Neuronal stem cell (in vitro differentiated cells): ENCODE data around the gene GABBR2.

Experiments
- DNase-seq: peaks from one replicate; pipeline ENCODE4 v3.0.0-alpha.2; 2013; ENCODE audit warnings: low spot score
- H2AFZ ChIP-seq: one replicate; pipeline ENCODE4 v1.6.1; 2013; ENCODE audit warnings: mild to moderate bottlenecking, low read length, inconsistent platforms
- H2AK5ac ChIP-seq: 2 replicates; pipeline ENCODE4 v1.6.1; 2013; ENCODE audit warnings: low read depth, mild to moderate bottlenecking, inconsistent platforms, low read length, moderate library complexity, mixed read lengths
- H2BK120ac ChIP-seq: 2 replicates; pipeline ENCODE4 v1.6.1; 2013; ENCODE audit warnings: low read depth, mild to moderate bottlenecking, inconsistent platforms, low read length, moderate library complexity, mixed read lengths
- H2BK12ac ChIP-seq: one replicate; pipeline ENCODE4 v1.6.1; 2013; ENCODE audit warnings: low read length, inconsistent platforms
- H2BK15ac ChIP-seq: 2 replicates; pipeline ENCODE4 v1.6.1; 2013; ENCODE audit warnings: mild to moderate bottlenecking, low read length, inconsistent platforms, mixed read lengths
- H2BK5ac ChIP-seq: one replicate; pipeline ENCODE4 v1.6.1; 2013; ENCODE audit warnings: inconsistent platforms, mild to moderate bottlenecking, low read length, moderate library complexity
- H3K14ac ChIP-seq: one replicate; pipeline ENCODE4 v1.6.1; 2013; ENCODE audit warnings: low read length, inconsistent platforms
- H3K18ac ChIP-seq: 2 replicates; pipeline ENCODE4 v1.6.1; 2013; ENCODE audit warnings: low read length, inconsistent platforms
- H3K23ac ChIP-seq: 2 replicates; pipeline ENCODE4 v1.6.1; 2013; ENCODE audit warnings: low read depth, mild to moderate bottlenecking, mixed read lengths, low read length, inconsistent platforms; ENCODE audit not compliant: poor library complexity
- H3K27ac ChIP-seq: replicated peaks from 3 replicates; pipeline ENCODE4 v1.5.1; 2013; ENCODE audit warnings: low read length, inconsistent platforms
- H3K27me3 ChIP-seq, 3 experiments: 2 replicates each; pipeline ENCODE4 v1.6.1; 2013; ENCODE audit warnings: low read length in 3 of 3, mild to moderate bottlenecking in 2 of 3, inconsistent platforms in 1 of 3, low read depth in 1 of 3, mixed read lengths in 1 of 3, moderate library complexity in 1 of 3; ENCODE audit not compliant: control insufficient read depth in 3 of 3, insufficient read depth in 3 of 3
- H3K36me3 ChIP-seq, 2 donors: replicated peaks in 1 of 2; 2 replicates each; pipeline ENCODE4 v1.6.1; 2013; ENCODE audit warnings: low read length in 2 of 2; ENCODE audit not compliant: control insufficient read depth in 2 of 2, insufficient read depth in 2 of 2
- H3K4ac ChIP-seq: 2 replicates; pipeline ENCODE4 v1.6.1; 2013; ENCODE audit warnings: inconsistent platforms, mild to moderate bottlenecking, low read length, moderate library complexity
- H3K4me1 ChIP-seq, 2 donors: 1 replicate in 1 of 2; 2 replicates in 1 of 2; pipeline ENCODE4 v1.6.1; 2013; ENCODE audit warnings: low read length in 2 of 2, low read depth in 1 of 2; ENCODE audit not compliant: control insufficient read depth in 2 of 2, insufficient read depth in 1 of 2
- H3K4me2 ChIP-seq: one replicate; pipeline ENCODE4 v1.6.1; 2013; ENCODE audit warnings: mild to moderate bottlenecking, low read length, inconsistent platforms; ENCODE audit not compliant: insufficient read depth, poor library complexity, severe bottlenecking
- H3K4me3 ChIP-seq, 2 donors: 2 replicates each; pipeline ENCODE4 v1.5.1; 2013; ENCODE audit warnings: low read length in 2 of 2, mild to moderate bottlenecking in 2 of 2, inconsistent platforms in 1 of 2, moderate library complexity in 1 of 2
- H3K79me1 ChIP-seq: one replicate; pipeline ENCODE4 v1.6.1; 2013; ENCODE audit warnings: low read depth, mild to moderate bottlenecking, inconsistent platforms, low read length, moderate library complexity
- H3K9ac ChIP-seq: one replicate; pipeline ENCODE4 v1.6.1; 2013; ENCODE audit warnings: mild to moderate bottlenecking, low read depth, low read length, inconsistent platforms; ENCODE audit not compliant: poor library complexity
- H3K9me3 ChIP-seq, 2 donors: replicated peaks in 1 of 2; 2 replicates each; pipeline versions ENCODE3 to v1.6.1; 2013; ENCODE audit warnings: low read length in 2 of 2, mild to moderate bottlenecking in 2 of 2, inconsistent platforms in 1 of 2, low read depth in 1 of 2, mixed read lengths in 1 of 2, moderate library complexity in 1 of 2; ENCODE audit not compliant: control insufficient read depth in 2 of 2, insufficient read depth in 1 of 2
- H4K8ac ChIP-seq: one replicate; pipeline ENCODE4 v1.6.1; 2013; ENCODE audit warnings: low read depth, mild to moderate bottlenecking, inconsistent platforms, low read length, moderate library complexity
- H4K91ac ChIP-seq: one replicate; pipeline ENCODE4 v1.6.1; 2013; ENCODE audit warnings: low read length, low read depth, mild to moderate bottlenecking, inconsistent platforms; ENCODE audit not compliant: poor library complexity
- WGBS, 2 donors: extraction: QIAGEN DNeasy Blood & Tissue Kit; methylation state at CpG; one replicate each; pipeline ENCODE4 v1.1.7; 2013; ENCODE audit warnings: missing lambda C conversion rate in 2 of 2, mixed read lengths in 1 of 2; ENCODE audit not compliant: insufficient read length in 2 of 2, insufficient replicate concordance in 1 of 2; ENCODE audit errors: extremely low coverage in 2 of 2; 5-methylcytosine and 5-hydroxymethylcytosine counted together

Gene GABBR2

GRCh38 chr9:98615633-98616032 lies 93.1 kb downstream of the GABBR2 start:
- no peak overlapping the region for H2AK5ac ChIP-seq
- no peak overlapping the region for H4K91ac ChIP-seq
- peaks cover 0 to under 1% (median 0%) of the 10 kb centered on the region in 3 experiments for H3K27me3 ChIP-seq
- no peak overlapping the region for H2BK120ac ChIP-seq
- H2BK12ac ChIP-seq = no peak overlapping the region
- peaks cover 0 to 2% of the 10 kb centered on the region in 2 donors for H3K9me3 ChIP-seq
- no peaks in the 10 kb centered on the region for H3K36me3 ChIP-seq
- no peak overlapping the region for H2BK5ac ChIP-seq
- no peak overlapping the region for H2AFZ ChIP-seq
- H3K27ac ChIP-seq = no peak overlapping the region
- no peak overlapping the region for H3K23ac ChIP-seq
- no peak overlapping the region for H3K18ac ChIP-seq
- no peak overlapping the region for H4K8ac ChIP-seq
- H3K14ac ChIP-seq = no peak overlapping the region
- WGBS, 2 donors = no CpG with 5 or more reads among the region's 2 CpGs
- H3K4ac ChIP-seq = no peak overlapping the region
- H3K4me2 ChIP-seq = no peak overlapping the region
- DNase-seq = no peak
- no peaks in the 10 kb centered on the region for H3K79me1 ChIP-seq
- no peak overlapping the region for H2BK15ac ChIP-seq
- no peak overlapping the region for H3K4me3 ChIP-seq
- no peak overlapping the region for H3K9ac ChIP-seq
- peaks cover 0 to 3% of the 10 kb centered on the region in 2 donors for H3K4me1 ChIP-seq

GRCh38 chr9:98614941-98615340 lies 93.8 kb downstream of the GABBR2 start:
- Histone ChIP-seq H3K79me1 (no peaks in the 10 kb centered on the region), H2AFZ (no peak overlapping the region), H3K27me3 (no peaks in the 10 kb centered on the region), H2BK5ac (no peak overlapping the region), H3K4me1 (peaks cover 0 to 3% of the 10 kb centered on the region in 2 donors), H3K4me3 (no peak overlapping the region), H3K18ac (no peak overlapping the region), H2AK5ac (no peak overlapping the region), H3K23ac (no peak overlapping the region), H4K91ac (no peak overlapping the region), H2BK12ac (no peak overlapping the region), H3K9ac (no peak overlapping the region), H3K14ac (no peak overlapping the region), H3K27ac (no peak overlapping the region), H2BK15ac (no peak overlapping the region), H3K9me3 (peaks cover 0 to 2% of the 10 kb centered on the region in 2 donors), H3K4me2 (no peak overlapping the region), H2BK120ac (no peak overlapping the region), H4K8ac (no peak overlapping the region), H3K4ac (no peak overlapping the region), H3K36me3 (no peaks in the 10 kb centered on the region)
- DNase-seq = no peak
- WGBS, 2 donors = no CpG with 5 or more reads among the region's 2 CpGs

- no peak overlapping the region for H3K23ac ChIP-seq
- WGBS, 2 donors = no CpG with 5 or more reads among the region's 6 CpGs
- peaks cover 0 to 3% of the 10 kb centered on the region in 2 donors for H3K4me1 ChIP-seq
- H3K27ac ChIP-seq = no peak overlapping the region
- H3K14ac ChIP-seq = no peak overlapping the region
- H3K18ac ChIP-seq = no peak overlapping the region
- no peaks in the 10 kb centered on the region for H3K79me1 ChIP-seq
- H4K91ac ChIP-seq = no peak overlapping the region
- no peak overlapping the region for H2BK15ac ChIP-seq
- no peak overlapping the region for H2BK5ac ChIP-seq
- H4K8ac ChIP-seq = no peak overlapping the region
- no peaks in the 10 kb centered on the region for H3K36me3 ChIP-seq
- peaks cover 0 to 3% (median 0%) of the 10 kb centered on the region in 3 experiments for H3K27me3 ChIP-seq
- DNase-seq = no peak
- no peak overlapping the region for H3K4me3 ChIP-seq
- peaks cover 0 to 2% of the 10 kb centered on the region in 2 donors for H3K9me3 ChIP-seq
- no peak overlapping the region for H2AFZ ChIP-seq
- H2BK12ac ChIP-seq = no peak overlapping the region
- H3K9ac ChIP-seq = no peak overlapping the region
- H2AK5ac ChIP-seq = no peak overlapping the region
- no peak overlapping the region for H3K4me2 ChIP-seq
- H2BK120ac ChIP-seq = no peak overlapping the region
- no peak overlapping the region for H3K4ac ChIP-seq
Observed at GRCh38 chr9:98612061-98612752, 96.5 kb downstream of the GABBR2 start.

GRCh38 chr9:98611319-98611718 lies 97.4 kb downstream of the GABBR2 start:
- Histone ChIP-seq H4K91ac (no peak overlapping the region), H2BK12ac (no peak overlapping the region), H3K18ac (peak overlapping the region; percentile 85), H3K4me2 (no peak overlapping the region), H3K4me1 (peaks cover 0 to 3% of the 10 kb centered on the region in 2 donors), H3K9me3 (peaks cover 0 to 2% of the 10 kb centered on the region in 2 donors), H2AFZ (no peak overlapping the region), H3K27ac (no peak overlapping the region), H2AK5ac (no peak overlapping the region), H3K14ac (no peak overlapping the region), H3K79me1 (no peaks in the 10 kb centered on the region), H2BK15ac (no peak overlapping the region), H2BK5ac (no peak overlapping the region), H2BK120ac (no peak overlapping the region), H3K9ac (no peak overlapping the region), H3K27me3 (peaks cover 0 to 3% (median 0%) of the 10 kb centered on the region in 3 experiments), H3K4me3 (peak overlapping the region in 1 of 2 donors; percentile 54), H3K23ac (no peak overlapping the region), H3K4ac (no peak overlapping the region), H3K36me3 (no peaks in the 10 kb centered on the region), H4K8ac (no peak overlapping the region)
- no peak for DNase-seq
- no CpG with 5 or more reads among the region's 2 CpGs for WGBS, 2 donors
